Brain pericyte (primary cell): ENCODE measurements around the gene RASGRP2.
A peak's percentile ranks its signal among the peaks of the same experiment; 100 is the strongest.

Source experiments
- DNase-seq: peaks from one replicate; pipeline ENCODE4 v3.0.0-alpha.2; 2012; ENCODE audit warnings: low read depth, low spot score

Gene RASGRP2

DNA sequence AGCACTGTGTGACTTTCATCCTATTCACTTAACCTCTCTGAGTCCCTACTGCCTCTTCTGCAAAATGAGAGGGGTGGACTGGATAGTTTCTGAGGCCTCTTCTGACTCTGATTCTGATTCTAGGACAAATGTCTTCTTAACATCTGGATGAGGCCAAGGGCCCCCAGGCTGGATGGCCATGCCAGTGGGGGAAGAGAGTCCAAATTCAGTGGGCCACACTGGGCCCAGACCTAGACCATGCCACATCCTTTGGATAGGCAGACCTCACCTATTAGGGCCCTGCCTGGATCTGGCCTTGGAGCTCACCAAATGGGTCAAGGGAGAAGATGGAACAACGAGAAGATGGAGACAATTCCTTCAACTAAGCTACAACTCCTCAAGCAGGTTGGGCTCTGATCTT is 45.5 kb downstream of the RASGRP2 start:
- DNase-seq, result no peak

DNA sequence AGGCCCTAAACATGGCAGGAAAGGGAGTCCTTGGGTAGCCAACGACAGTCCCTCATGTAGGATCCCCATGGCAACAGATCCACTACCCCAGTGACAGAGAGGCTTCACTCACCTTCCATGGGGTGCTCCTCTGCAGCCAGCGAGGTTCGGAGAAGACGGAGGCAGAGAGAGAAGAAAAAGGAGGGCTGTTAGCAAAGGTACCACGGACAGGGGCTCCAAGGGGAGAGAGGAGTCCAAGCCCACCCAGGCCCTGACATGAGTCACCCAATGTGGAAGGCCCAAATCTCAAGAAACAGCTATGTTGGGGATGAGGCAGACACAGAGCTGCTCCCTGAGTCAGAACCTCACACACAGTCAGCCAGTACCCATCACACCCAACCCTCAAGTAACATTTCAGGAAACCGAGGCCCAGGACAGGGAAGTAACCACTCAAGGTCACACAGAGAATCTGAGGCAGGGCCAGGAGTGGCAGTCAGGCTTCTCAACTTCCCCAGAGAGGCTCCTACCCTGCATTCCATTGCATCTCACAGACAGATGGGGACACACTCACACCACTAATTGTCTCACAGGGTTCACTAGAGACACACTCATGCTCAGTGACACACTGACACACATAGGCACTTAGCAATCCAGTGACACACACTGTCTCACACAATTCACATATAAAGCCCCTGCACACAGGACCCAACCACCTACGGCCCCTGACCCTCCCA is 46.1 kb downstream of the RASGRP2 start:
- no peak for DNase-seq

DNA sequence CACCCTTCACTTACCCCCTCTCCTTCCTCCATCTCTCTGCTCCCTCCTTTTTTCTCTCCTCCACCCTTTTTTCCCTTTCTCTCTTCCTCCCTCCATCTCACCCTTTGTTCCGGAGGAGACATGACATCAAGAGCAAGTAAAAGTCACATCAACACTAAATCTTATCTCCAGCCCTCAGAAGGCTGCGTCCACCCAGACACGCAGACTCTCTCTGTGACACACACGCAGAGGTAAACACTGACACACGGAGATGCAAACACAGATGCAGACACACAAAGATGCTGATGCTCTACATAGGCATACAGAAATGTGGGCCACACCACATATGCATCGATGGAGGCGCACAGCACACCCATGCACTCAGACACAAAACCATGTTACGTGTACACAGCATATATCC is 47.9 kb downstream of the RASGRP2 start:
- no peak for DNase-seq

DNA sequence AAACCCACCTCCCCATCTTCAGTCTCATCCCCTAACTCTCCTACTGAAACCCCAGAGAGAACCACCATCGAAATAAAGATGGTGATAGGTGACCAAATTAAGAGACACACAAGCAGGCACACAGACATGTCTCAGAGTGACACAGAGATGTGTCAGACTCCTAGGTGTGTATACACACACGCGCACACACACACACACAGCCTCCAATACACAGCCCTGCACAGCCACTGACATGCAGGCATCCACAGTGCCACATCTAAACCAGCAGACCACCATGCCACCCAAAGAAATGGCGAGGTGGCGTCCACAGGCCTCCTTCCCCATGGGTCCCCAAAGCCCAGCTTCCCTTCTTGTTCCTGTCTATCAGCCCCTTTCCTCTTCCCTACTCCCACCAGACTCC is 48.4 kb downstream of the RASGRP2 start:
- DNase-seq, result no peak

DNA sequence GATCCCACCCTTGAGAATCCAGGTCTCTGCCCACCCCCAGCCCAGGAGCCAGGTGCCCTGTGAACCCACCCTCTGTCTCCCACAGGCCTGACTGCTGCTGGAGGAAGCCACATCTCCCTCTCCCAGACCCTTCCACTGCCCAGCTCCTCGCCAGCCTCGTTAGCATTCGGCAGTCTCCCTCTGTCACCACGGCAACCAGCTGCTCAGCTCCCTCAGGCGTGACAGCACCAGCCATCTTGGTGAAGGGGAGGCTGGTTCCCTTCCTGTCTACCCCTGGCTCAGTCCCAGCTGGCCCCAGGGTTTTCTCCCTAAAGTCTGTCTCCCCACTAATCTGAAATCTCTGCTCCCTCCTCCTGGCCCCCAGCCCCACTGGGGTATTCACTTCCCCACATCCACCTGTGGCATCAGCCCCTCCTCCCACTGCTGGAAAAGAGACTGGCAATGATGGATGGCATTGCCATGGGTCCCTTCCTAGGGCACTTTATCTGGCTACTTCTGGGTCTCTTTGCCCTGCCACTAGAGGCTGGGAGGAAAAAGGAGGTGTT is 49.0 kb downstream of the RASGRP2 start:
- DNase-seq, result no peak

DNA sequence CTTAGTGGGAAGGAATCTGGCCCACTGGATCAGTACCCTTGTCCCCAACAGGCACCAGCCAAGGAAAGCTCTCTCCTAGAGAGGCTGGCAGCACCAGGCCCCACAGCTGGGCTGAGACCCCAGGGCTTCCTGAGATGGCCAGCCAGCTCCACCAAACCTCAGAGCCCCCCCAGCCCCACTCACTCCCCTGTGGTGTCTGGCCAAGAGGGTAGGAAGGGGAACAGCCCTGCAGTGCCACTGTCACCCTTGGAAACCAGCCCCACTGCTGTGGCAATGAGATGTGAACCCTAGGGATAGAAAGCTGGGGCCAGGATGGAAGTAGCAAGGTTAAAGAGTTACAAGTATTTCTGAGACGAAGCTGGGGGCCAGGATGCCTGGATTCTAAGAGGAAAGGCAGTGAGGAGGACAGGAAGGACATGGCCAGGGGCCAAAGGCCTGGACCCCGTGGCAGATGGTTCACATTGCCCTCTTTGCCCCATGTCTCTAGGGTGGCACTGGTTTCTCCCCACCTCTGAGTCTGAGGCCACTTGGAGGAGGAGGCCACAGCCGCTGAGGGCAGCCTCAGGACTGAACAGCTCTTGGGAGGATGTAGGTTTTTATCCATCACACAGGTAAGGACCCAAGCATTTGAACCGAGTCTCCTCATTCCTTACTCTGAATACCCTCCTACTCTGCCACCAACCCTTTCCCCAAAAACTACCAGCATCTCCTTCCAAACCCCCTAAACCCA is 49.8 kb downstream of the RASGRP2 start:
- no peak for DNase-seq

DNA sequence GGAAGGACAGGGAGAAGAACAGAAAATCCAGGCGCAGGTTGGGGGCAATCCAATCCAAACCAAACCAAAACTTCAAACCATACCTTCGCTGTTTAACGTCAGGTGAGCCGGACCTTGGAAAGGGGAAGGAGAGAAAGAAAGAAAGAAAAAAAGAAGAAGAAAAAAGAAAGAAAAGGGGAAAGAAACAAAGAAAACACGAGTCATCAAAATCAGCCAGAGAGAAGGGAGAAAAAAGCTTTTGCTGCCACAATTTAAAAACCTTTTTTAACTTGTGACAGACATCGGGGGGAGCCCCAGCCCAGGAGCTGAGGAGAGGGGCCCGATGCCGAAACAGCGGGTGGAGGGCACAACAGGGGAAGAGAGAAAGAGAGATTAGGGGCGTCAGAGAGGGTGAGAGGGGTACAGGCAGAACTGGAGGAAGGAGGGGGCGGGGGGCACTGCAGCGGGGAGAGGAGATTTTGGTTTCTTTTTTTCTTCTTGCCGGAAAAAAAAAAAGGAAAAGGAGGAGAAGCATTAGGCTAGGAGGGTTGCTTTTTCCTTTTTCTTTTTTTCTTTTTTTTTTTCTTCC is 51.1 kb downstream of the RASGRP2 start:
- no peak for DNase-seq

DNA sequence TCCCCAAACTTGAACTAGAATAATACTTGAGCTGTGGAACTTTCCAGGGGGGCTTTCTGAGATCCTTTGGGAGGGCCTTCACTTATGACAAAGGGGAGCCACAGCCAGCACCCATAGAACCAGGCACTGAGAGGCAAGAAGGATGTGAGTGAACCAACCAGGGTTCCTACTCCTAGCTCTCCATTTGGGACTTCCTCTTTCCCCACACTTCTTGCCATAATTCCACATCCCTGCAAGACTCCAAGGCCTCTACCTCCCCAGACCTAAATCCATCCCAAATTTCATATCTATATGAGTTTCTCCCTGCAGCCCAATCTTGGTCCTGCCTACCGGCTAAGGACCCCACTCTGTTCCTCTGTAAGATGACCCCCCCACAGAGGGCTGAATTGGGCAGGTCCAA is 52.4 kb downstream of the RASGRP2 start:
- DNase-seq, result no peak

DNA sequence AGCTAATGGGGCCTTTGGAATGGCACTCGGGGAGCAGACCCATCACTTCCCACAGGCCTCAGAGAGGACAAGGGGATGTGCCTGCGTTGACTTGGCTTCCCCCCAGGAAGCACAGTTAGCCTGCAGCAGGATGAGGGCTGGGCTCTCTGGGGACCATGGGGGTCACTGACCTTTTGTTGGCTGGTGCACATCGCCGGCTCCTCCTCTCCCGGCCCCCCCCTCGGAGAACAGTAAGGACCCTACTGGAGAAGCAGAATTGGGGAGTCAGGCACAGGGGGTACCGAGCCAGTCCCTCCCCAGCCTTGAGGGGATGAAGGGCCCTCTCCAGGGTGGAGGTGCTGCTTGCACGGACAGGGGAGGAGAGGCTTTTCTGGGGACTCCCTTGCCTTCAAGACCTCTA is 53.7 kb downstream of the RASGRP2 start:
- DNase-seq, result no peak

DNA sequence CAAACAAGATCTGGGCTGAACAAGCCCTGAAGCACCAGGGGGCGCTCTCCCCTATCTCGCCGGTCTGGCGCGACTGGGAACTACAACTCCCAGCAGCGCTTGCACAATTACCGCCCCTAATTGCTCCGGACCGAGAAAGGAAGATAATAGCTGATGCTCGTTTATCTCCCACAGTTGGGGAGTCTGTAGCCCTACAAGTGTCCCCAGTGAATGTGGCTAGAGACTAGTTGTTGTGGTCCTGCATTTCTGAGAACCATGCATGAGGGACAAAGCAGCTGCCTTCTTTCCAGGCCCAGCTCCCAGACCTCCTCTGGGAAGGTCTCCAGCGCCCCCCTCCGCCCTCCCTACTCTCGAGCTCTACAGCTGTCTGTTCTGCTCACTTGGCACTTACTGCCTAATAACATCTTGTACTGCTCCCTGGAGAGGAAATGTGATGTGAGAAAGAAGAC is 55.4 kb downstream of the RASGRP2 start:
- DNase-seq, result peak; percentile 53

DNA sequence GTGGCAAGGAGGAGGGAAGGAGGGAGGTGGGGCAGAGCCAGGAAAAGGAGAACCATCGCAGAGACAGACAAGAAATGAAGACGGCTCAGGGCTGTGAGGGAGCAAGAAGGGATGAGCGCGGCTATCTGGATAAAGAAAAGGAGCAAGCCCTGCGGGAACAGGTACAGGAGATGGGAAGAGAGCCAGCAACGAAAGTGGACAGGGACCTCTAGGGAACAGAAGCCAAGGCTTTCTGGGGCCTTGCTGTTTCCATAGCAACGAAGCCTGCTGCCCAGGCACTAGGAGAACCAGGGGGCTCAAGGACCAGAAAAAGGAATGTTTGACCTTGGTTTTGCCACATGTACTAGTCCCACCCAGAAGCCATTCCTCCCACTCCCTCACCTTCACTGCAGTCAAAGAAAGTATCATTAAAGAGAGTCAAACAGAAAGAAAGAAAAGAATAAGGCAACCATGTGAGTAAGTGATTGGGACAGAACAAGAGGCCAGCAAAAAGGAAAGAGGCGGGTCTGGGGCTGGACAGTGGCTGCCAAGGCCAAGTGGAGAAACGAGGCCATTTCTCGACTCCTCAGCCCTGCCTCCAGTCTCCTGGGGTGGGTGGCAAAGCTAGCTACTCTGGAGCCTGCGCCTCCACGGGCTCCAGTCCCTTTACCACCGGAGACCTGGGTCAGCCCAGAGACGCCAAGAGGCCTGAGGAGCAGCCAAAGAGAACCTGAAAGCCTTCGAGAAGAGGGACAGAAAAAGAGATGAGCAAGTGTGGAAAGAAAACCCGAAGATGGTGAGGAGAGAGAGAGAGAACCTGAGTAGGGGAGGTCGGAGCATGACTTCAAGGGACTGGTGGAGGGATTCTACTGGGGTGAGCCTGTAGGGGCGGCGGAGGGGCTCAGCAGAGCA is 56.1 kb downstream of the RASGRP2 start:
- DNase-seq, result no peak

DNA sequence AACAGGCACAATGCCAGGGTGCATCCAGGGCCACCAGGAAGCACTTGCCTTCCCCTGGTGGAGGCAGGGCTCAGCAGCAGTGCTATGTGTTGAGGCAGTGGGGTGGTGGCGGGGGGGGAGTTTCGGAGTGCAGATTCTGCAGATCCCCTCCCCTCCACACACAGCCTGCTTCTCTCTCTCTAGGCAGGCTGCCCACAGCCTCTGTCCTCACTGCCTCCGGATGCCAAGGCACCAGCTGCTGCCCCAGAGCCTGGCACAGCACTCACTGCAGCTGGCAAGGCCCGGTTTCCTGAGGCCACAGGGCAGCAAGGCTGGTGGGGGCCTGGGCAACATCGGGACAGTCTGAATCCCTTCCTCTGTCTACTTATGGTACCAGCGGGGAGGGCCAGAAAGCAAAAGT is 56.7 kb downstream of the RASGRP2 start:
- DNase-seq, result no peak

DNA sequence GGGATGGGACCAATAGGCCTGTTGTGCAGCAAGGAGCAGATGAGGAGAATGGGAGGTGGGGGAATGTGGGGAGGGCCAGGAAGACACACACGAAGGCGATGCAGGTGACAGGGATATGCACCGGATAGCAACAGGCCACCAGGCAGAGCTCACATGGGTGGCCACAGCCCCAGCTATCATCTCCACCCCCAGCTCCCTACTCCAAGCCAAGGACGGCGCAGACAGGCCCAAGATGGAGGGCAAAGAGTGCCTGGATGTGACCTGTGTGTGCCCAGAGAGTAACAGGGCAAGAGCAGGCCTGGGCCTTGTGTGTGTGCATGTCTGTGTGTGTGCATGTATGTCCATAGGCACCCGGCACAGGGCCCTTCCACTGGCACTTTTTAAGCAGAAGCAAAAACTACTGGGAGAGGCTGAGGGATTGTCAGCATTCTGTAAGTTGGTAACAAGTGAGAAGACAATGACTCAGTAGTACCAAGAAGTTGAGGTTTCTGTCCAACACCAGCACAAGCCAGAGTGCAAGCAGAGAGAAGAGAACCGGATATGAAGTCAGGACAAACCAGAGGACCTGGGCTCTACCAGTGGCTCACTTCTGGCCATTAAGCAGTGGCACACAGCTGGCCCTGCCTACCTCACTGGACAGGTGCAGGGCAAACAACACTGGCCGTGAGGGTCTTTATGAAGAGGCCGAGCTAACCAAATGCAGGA is 57.3 kb downstream of the RASGRP2 start:
- DNase-seq, result no peak

DNA sequence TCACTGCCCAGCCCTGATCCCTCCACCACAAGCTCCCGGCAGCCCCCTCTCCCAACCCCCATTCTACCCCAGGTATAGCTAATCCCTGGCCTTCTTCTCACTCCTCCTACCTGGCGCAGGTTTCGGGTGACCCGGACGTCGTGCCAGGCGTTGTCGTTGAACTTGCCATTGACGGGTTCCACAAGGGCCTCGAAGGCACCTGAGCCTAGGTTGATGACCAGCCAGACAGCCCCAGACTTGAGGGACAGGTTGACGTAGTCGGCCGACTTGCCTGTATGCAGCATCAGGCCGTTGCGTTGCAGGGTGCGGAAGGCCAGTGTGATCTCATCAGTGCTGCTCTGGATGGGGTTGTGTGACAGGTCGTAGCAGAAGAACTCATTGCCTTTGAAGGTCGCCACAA is 58.4 kb downstream of the RASGRP2 start:
- no peak for DNase-seq

DNA sequence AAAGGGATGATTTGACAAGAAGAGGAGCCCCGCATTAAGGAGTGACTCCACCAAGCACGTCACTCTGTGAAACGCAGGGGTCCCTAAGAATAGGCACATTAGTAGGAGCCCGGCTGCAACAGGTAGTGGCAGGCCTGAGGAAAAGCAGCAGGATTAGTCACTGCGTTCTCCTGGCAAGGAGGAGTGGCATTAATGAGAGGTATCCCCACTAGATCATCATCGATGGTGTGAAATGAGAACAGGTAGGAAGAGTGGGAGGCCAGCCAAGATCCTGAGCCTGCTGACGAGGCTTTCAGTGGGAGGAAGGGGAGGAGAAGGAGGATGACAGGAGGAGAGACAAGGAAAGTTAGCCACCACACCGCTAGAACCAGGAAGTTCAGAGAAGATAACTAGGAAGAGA is 59.6 kb downstream of the RASGRP2 start:
- DNase-seq, result no peak

DNA sequence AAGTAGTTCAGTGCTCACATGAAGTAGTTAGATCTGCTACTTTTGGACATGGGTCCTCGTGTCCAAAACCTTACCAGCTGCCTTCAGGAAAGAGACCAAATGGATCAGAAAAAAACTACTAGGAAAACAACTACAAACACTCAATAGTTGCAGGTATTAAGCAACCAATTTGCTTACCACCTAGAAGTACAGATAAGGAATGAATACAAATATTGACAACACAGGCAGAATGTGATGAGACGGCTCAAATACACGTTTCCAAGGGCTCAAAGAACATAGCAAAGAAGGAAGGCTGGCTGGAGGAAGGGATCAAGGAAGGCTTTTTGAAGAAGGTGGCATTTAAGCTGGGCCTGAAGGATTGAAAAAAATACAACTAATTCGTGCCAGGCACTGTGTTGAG is 62.8 kb downstream of the RASGRP2 start:
- DNase-seq, result no peak

DNA sequence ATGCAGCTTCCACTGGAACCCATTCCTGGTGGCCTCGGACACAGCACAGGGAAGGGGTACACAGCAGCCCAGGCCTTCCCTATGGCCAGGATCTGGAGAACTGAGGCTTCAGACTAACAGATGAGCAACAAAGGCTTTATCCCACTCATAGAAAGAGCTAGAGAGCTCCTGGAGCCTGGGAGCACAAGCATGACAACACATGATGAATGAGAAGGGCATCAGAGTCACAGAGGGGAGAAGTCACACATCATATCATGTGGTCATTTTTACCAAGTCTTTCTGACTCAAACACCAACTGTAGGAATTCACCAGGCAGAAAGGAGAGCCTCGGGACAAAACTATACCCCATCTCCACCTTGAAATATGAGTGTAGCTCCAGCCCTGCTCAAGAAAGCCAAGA is 64.1 kb downstream of the RASGRP2 start:
- DNase-seq, result no peak

DNA sequence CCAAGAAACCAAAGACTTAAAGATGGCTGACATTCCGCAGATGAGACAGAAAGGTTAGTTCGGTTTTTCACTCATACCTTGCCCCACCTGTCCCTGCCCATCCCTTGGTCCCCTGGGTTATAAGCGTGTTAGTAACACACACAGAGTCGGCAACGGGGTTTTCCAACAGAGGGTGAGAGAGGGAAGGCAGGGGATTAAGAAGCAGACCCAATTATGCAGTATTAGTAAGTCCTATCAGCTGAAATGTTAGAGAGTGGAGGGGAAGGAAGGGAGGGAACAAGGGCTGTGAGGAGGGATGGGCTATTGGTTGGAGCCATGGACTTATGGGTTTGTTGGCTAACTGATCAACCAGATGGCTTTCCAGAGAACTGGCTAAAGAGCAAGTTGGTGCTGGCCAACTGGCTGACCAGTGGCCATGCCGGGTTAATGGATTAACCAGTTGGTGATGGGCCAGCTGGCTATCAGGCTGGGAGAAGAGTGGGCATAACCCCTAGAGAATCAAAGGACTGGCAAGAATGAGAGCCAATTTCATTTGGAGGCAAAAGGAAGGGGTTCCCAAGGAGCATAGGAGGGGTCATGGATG is 66.4 kb downstream of the RASGRP2 start:
- no peak for DNase-seq
